Activated T-helper 1 cell treated with anti-CD3 and anti-CD28 coated beads, Interleukin-2, amount 50 U/mL, for 16 hours (primary cell): ENCODE measurements around the gene PAN2.
A peak's percentile ranks its signal among the peaks of the same experiment; 100 is the strongest.
"Not testable (repeated sequence)": the region's sequence is repeated elsewhere in the genome, so short reads cannot be mapped to it uniquely, and the experiment has no call there.

ENCODE experiments used
- DNase-seq, 2 donors: peaks; one replicate each; pipeline ENCODE4 v3.0.0-alpha.2; 2020; ENCODE audit warnings: low read depth in 1 of 2, low spot score in 1 of 2

Gene PAN2

DNA sequence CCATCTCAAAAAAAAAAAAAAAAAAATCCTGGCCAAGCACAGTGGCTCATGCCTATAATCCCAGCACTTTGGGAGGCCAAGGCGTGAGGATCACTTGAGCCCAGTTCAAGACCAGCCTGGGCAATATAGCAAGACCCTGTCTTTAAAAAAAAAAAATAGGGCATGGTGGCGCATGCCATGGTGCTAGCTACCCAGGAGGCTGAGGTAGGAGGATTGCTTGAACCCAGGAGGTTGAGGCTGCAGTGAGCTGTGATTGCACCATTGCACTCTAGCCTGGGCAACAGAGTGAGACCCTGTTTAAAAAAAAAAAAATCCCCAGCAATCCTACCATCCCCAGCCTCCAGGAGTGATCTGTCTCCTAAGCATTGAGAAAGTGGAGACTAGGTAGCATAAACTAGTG is 8.5 kb upstream of the PAN2 start:
- not testable (repeated sequence) for DNase-seq

DNA sequence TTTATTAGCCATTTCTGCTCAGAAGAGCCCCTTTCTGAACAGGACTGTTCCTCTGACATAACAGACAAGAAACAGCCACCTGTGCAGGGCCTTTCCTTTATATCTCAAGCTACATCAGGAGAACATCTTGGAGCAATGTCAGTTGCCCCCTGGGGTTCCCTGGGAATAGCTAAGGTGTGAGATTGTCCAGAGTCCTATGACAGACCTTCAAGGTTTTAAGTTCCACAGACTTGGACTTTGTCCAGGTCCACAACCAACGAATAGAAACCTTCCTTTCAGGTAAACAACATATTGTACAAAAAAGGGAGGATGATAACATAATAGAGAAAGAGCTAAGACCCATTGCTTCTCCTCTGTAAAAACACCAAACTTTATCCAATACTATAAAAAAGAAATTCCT is 7.8 kb upstream of the PAN2 start:
- DNase-seq: no peak

DNA sequence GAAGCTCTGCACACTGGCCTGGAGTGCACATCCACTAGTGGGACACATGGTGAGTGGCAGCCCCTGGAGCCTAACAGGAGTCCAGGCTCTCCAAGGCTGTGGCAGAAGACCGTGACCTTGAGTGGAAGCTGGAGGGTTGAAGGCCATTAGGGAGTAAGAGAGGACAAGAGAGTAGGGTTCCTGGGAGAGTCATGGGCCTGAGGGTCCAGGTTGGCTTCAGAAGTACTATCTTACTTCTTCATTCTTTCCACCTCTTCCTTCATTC is 5.3 kb upstream of the PAN2 start:
- no peak for DNase-seq

DNA sequence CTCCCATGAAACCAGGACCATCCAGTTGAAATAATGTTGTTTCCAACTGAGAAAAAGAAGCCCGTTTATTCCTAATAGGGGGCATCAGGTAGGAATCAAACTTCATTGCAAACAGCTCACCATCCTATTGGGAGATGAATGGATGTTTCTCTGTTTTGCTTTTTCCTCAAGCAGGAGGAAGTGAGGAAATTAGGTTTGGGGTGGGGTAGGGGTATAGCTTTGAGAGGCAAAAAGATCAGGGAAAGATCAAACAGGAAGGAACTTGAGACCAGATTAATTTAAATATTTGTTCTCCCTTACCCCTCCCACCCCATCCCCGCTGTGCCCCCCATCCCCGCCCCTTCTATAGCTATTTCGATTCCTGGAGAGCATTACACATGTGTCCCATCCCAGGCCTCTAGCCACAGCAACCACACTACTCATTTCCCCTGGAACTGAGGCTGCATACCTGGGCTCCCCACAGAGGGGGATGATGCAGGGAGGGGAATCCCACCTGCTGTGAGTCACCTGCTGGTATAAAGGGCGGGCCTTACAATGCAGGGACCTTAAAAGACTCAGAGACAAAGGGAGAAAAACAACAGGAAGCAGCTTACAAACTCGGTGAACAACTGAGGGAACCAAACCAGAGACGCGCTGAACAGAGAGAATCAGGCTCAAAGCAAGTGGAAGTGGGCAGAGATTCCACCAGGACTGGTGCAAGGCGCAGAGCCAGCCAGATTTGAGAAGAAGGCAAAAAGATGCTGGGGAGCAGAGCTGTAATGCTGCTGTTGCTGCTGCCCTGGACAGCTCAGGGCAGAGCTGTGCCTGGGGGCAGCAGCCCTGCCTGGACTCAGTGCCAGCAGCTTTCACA is 4.7 kb upstream of the PAN2 start, which contains the start of gene IL23A:
Gene IL23A (plus strand): TSS at position 577 of the 850 bp plus-strand sequence. CDS start 161 bp downstream, at position 738.
- peak; percentile 60 to 79 for DNase-seq

DNA sequence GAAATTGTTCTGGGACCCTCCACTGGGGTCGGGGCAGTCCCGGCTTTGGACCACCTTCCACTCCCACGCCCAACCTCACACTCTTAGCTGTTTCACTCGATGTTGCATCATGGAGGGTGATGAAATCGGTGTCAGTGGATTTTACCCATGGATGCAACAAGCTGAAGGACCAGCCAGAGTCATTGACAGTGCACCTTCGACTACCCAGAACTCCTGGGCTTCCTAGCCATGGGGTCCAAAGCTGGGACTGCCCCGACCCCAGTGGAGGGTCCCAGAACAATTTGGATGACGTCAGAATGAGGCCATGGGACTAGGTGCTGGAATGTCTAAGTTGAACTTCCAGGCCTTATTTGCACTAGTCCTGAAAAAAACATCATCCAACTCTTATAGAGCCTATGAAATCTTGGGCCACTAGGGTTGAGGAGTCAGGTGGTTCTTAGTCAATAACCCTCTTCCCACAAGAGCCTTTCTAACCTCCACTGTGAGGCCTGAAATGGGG is 4.0 kb upstream of the PAN2 start:
- DNase-seq: no peak

DNA sequence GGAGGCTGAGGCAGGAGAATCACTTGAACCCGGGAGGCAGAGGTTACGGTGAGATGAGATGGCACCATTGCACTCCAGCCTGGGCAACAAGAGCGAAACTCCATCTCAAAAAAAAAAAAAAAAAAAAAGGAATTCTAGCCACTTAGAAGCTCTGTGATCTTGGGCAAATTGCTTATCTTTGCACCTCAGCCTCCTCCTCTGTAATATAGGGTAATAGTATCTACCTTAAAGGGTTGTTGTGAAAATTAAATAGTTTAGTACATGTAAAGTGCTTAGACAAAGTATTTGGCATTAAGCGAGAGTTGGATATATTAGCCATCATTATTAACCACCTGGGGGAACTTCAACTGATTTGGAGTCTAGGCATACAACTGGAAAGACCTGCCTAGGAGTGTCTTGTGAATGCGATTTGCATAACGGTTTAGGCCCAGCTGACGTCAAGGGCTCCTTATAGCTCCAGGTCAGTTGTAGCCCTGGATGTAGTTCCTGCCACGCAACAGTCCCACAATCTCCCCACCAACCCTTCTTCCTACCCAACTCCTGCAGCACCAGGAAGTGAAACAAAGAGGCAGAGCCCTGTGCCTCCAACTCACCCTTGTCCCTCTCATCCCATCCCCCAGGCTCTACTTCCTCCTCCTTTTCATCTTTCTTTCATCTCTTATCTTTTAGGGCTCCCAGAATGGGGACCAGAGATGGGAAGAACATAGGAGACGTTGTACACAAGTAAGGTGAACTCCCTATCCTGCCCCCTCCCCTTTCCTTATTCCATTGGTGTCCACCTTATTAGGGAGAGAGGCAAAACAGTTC is 2.8 kb upstream of the PAN2 start:
- DNase-seq: no peak

DNA sequence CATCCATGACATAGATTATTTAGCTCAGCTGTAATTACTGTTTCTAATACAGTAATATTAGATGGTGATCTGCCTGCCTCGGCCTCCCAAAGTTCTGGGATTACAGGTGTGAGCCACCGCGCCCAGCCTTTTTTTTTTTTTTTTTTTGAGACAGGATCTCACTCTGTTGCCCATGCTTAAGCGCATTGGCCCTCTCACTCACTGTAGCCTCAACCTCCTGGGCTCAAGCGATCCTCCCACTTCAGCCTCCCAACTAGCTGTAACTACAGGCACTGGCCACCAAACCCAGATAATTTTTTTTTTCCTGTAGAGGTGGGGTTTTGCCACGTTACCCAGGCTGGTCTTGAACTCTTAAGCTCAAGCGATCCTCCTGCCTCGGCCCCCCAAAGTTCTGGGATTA is 1.7 kb upstream of the PAN2 start:
- DNase-seq: not testable (repeated sequence)

DNA sequence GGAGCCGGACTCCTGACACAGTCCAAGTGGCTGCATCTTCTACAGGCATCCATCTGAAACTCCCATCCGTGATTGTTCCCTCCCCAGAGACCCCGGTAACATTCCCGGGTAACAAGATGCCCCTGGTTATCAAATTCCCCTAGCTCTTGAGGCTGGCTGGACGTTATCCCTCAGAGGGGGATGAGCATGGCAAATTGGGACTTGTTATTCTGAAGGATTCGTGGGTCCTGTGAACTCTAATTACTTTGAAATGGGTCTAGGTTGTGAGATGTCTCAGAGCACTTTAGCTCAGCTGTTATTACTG is 642 bp upstream of the PAN2 start:
- DNase-seq: no peak

DNA sequence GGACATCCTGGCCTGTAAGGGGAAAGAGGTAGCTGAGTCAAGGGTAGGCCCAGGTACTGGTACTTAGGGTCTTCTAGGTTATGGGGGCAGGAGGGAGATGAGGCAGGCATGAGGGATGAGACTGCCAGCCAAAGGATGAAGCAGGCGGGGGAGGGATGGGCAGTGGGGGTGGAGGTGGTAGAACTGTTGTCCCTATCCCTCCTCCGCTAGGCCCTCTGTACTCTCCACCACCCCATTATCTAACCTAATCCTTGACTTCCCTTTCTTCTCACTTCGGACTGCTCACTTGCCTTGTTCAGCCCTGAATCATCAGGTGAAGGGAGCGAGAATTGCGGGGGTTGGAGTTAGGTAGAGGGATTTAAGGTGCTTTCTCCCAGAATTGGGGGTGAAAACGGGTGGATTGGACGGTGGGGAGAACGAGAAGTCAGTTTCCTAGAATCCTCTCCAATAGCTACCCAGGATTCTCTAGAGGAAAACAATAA is 562 bp downstream of the PAN2 start:
- DNase-seq: no peak

DNA sequence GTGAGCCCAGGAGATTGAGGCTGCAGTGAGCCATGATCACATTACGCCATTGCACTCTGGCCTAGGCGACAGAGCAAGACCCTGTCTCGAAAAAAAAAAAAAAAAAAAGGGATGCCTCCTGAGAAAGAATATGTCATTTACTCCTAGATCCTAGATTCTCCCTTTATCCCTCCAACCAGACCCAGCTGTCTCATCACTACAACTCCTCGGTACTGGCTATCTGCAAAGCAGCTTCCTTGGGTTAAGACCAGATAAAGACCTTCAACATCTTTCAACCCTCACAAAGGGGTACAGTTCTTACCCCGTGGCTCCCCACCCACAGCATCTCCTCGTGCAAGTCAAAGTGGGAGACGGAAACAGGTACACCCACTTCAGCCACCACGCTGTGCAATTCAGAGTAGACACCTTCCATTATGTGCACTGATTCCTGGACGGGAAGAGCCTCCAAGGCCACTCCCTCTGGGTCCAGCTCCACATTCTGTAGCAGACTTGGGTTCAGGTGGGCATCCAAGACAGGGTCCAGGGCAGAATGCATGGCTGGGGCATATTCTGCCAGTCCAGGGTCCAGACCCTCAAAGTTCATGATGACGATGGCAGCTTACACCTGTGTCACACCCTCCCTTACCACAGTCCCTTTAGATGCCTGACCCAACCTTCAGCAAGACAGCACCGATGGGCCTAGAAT is 1.1 kb downstream of the PAN2 start:
- DNase-seq: no peak

DNA sequence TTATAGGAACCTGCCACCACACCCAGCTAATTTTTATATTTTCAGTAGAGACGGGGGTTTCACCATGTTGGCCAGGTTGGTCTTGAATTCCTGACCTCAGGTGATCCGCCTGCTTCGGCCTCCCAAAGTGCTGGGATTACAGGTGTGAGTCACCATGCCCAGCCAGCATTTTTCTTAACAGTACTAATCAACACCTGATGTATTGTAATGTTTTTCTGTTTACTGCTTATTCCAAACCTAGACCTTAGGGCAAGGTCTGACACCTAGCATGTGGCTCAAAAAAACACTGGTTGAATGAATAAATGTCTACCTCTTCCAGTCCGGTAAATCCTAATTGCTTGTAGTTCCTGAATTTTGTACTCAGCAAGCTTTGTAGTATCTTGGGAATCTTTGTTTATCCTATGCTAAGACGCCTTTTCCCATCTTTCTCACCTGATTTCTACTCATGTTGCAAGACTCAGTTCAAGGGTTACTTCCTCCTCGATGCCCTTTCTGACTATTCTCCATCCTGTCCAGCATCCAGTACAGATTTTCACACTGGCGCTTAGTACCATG is 2.8 kb downstream of the PAN2 start:
- DNase-seq: no peak

DNA sequence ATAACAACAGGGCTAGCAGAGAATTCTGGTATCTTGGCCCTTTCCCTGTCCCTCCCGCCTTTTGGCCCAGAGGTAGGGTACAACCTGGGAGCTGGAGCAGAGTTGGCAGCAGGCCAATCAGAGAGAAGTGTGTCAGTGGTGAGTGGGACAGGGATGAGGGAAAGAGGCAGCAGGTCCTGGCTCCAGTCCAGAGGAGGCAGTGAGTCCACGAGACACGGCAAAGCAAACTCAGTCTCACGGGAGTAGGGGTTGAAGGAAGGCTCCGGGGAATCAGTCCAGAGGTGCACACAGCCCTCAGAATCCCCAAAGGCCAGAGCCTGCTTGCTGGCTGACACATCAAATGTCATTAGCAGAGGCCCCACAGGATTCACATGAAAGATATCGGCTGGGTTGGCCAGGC is 7.3 kb downstream of the PAN2 start:
- no peak for DNase-seq

DNA sequence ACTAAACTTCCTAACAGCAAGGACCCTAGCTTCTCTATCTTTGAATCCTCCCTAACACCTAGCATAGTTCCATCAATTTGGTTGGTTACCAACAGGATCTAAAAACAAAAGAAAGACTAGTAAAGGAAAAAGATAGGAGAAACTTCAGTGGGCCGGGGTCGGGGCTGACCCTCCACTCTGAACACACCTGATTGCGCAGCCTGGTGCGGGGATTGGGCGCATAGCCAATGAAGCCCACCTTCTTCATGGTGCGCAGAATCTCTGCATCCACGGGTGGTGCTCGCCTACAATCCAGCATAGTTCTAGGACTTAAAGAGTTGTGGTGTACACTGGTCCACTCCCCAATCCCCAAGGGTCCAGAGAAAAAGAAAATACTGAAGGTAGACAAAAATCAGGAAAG is 7.7 kb downstream of the PAN2 start:
- DNase-seq: no peak

DNA sequence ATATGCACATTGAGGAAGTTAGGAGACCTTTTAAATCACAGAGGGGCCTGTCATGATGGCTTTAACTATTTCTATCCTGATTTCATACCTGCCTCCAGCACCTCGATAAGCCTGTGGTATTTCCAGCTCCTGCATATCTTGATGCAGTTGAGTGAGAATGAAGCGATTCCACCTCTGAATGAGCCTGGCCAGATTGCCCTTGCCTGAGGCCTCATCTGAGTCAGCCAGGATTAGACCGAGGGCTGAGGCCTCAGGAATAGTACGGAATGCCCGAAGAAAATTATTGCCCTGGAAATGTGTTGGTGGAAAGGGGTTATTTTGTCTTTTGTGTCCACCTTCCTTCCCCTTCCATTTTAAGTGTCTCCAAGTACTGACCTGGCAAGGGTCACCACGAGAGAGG is 9.6 kb downstream of the PAN2 start:
- DNase-seq: no peak

DNA sequence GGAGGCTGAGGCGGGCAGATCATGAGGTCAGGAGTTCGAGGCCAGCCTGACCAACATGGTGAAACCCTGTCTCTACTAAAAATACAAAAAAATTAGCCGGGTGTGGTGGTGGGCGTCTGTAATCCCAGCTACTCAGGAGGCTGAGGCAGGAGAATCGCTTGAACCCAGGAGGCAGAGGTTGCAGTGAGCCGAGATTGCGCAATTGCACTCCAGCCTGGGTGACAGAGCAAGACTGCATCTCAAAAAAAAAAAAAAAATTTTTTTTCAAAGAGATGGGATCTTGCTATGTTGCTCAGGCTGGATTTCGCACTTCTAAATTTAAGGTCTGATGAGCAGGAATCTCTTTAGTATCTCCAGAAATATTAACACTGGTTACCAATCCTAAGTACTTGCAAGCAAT is 12.2 kb downstream of the PAN2 start:
- DNase-seq: not testable (repeated sequence)

DNA sequence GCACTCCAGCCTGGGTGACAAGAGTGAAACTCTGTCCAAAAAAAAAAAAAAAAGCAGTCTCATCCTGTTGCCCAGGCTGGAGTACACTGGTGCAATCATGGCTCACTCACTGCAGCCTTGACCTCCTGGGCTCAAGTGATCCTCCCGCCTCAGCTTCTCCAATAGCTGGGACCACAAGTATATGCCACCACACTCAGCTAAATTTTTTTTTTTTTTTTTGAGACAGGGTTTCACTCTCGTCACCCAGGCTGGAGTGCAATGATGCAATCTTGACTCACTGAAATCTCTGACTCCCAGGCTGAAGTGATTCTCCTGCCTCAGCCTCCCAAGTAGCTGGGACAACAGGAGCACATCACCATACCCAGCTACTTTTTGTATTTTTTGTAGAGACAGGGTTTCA is 12.8 kb downstream of the PAN2 start:
- no peak for DNase-seq

DNA sequence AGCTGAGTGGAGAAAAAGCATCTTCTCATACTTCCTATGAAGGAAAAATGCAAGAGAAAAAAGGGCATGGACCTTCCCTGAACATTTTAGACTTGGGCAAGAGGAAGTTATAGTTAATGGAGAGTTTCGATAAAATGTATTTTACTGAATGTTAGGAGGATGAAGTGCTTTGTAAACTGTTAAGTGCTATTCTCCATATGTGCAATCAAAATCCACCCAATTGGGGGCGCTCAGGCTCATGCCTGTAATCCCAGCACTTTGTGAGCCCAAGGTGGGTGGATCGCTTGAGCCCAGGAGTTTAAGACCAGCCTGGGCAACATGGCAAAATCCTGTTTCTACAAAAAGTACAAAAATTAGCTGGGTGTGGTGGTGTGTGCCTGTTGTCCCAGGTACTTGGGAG is 16.1 kb downstream of the PAN2 start:
- DNase-seq: no peak

DNA sequence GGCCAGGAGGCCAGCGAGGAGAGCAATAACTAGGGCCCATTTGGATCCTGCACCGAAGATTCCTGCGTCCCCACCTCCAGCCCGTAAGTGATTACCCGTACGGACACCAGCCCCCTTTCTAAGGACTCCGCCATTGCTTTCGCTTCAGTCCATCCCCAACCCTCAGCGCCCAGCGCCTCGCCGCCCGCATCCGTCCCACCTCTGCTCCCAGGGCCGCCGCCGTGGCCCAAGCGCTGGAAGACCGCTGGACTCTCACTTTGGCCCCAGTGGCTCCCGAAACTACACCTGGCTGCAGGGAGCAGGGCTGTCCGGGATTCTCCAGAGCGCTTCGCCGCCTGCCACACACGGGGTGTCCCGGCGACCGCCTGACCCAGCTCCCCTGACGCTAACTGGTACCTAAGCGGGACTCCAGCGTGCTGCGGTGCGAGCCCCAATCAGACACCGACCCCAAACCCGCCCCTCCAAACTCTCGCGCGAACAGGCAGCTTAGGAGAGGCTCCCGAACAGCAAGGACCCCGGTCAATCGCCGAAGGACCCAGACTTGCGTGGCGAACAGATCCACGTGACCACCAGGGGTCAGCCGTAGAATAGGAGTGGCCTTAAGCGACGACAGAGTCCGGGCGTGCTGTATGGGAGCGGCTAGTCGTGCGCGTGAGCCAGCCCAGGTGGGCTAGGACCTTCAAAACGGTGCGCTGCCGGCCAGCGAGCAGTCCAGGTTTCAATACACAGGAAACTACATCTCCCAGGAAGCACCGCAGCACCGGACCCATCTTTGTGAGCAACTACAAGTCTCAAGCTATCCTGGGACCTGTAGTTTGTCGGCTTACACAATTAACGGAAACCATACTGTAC is 18.0 kb downstream of the PAN2 start, which contains the start of gene CNPY2:
Gene CNPY2 (minus strand): TSS at position 367 of the 852 bp plus-strand sequence. CDS start 771 bp downstream, outside the sequence.
- peak; percentile 81 to 83 for DNase-seq

DNA sequence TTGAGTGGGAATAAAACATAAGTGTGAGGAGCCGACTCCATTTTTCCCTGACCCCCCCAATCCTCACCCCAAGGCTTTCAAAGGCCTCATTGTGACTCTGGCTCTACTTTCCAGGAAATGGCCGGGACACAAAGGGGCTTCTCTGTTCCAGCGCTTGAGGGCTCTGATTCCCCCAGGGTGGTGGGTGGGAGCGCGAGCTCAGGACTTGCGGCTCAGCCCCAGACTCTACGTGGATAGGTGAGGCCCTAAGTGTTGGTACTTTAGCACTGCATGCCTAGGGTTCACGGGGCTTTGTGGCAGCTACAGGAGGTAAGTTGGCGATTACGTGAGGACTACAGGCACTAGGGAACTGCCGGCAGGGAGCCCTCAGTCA is 18.6 kb downstream of the PAN2 start:
- no peak for DNase-seq

DNA sequence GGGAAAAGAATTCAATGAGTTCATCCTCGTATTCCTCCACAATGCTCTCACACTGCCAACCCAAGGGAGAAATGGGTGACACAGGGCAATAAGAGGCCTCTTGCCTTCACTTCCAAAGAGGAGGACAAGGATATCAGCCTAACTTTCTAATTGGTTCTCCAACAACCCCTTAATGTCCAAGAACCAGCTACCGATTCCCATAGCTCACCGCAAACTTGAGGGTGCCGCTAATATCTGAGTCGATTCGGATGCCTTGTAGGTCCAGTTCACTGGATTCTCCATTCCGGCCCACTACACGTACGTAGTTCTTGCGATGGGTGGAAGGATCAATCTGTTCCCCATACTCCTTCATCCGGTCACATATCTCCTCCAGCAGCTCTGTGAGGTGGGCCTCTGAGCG is 22.8 kb downstream of the PAN2 start:
- DNase-seq: no peak

DNA sequence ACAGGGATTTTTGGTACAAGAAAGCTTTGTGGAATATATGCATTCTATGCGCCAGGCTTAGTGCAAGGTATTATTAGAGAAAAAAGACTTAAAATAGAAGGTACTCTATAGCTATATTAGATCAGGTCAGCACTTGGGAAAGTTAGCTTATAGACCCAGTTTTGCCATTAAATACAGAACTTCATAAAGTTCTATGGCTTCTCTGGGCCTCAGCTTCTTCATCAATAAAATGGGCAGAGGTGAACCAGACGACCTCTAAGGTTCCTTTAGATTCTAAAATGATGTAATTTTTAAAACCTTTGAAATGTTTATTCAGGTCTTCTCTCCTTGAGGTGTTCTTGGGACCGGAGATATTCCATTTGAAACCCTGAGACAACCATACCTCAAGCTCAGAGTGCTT is 25.1 kb downstream of the PAN2 start:
- DNase-seq: no peak
